Activated effector memory CD4-positive, alpha-beta T cell treated with anti-CD3 and anti-CD28 coated beads, Interleukin-2, amount 50 U/mL, for 16 hours (primary cell): ENCODE results near the gene SNX6.
A peak's percentile ranks its signal among the peaks of the same experiment; 100 is the strongest.
"Not testable (repeated sequence)": the region's sequence is repeated elsewhere in the genome, so short reads cannot be mapped to it uniquely, and the experiment has no call there.

Source experiments
- DNase-seq: peaks from one replicate; pipeline ENCODE4 v3.0.0-alpha.2; 2020

The SNX6 gene

GRCh38 chr14:34562037-34562775 is 67.7 kb downstream of the SNX6 start:
- DNase-seq = not testable (repeated sequence)

GRCh38 chr14:34556498-34556829 is 73.5 kb downstream of the SNX6 start:
- DNase-seq = not testable (repeated sequence)

- not testable (repeated sequence) for DNase-seq
Observed at GRCh38 chr14:34555583-34556497, 74.1 kb downstream of the SNX6 start.

GRCh38 chr14:34554540-34555250 is 75.3 kb downstream of the SNX6 start:
- no peak for DNase-seq

- DNase-seq = not testable (repeated sequence)
Observed at GRCh38 chr14:34549276-34549966, 80.5 kb downstream of the SNX6 start.

- peak; percentile 69 for DNase-seq
Observed at GRCh38 chr14:34548472-34548981, 81.4 kb downstream of the SNX6 start.

- DNase-seq = not testable (repeated sequence)
Observed at GRCh38 chr14:34547136-34547520, 82.8 kb downstream of the SNX6 start.

- DNase-seq = not testable (repeated sequence)
Observed at GRCh38 chr14:34546272-34547135, 83.4 kb downstream of the SNX6 start.

GRCh38 chr14:34540181-34541059 is 89.5 kb downstream of the SNX6 start:
- DNase-seq = not testable (repeated sequence)

GRCh38 chr14:34539407-34540180 is 90.4 kb downstream of the SNX6 start, which contains the start of gene EAPP:
TSS of gene EAPP (minus strand) at chr14:34539701. CDS start at chr14:34539628, 73 bp downstream.
- peak; percentile 98 for DNase-seq

- no peak for DNase-seq
Observed at GRCh38 chr14:34538871-34539406, 91.0 kb downstream of the SNX6 start.

- not testable (repeated sequence) for DNase-seq
Observed at GRCh38 chr14:34538096-34538495, 91.9 kb downstream of the SNX6 start.

GRCh38 chr14:34537677-34538009 is 92.3 kb downstream of the SNX6 start:
- no peak for DNase-seq

- no peak for DNase-seq
Observed at GRCh38 chr14:34536951-34537676, 92.8 kb downstream of the SNX6 start.

GRCh38 chr14:34527591-34527990 is 102.4 kb downstream of the SNX6 start:
- DNase-seq = no peak

- not testable (repeated sequence) for DNase-seq
Observed at GRCh38 chr14:34524216-34524615, 105.7 kb downstream of the SNX6 start.

- DNase-seq = no peak
Observed at GRCh38 chr14:34522496-34522895, 107.5 kb downstream of the SNX6 start.

GRCh38 chr14:34521071-34521470 is 108.9 kb downstream of the SNX6 start:
- not testable (repeated sequence) for DNase-seq
